ENCODE results near the gene SMIM21. TPM values are rescaled to one million over a fixed set of nuclear protein-coding genes. Genes with fewer than 3 reads are reported as not detected.

SMIM21 gene
- total and polyA plus RNA-seq, 9 donors: not detected

- TF ChIP-seq CTCF (IDR thresholded peaks at IDR 0.05): no peak
- no peak for TF ChIP-seq EP300 (IDR thresholded peaks at IDR 0.05)
- no peak for TF ChIP-seq POLR2A (IDR thresholded peaks at IDR 0.05)
- H3K9me3 ChIP-seq: no peaks in the 10 kb centered on the region
- H3K4me3 ChIP-seq: no peak overlapping the region
- no peak overlapping the region for H3K27ac ChIP-seq
- 72 to 76% (median 73%) methylated on average over 28 of the region's 28 CpGs for WGBS, 3 donors
- intact Hi-C loops (cut with DNase I): no loop called here
- no peaks in the 10 kb centered on the region for H3K27me3 ChIP-seq
- DNase-seq: no peak
- peaks cover 2% of the 10 kb centered on the region for H3K4me1 ChIP-seq (ENCODE audit: insufficient read depth)
- H3K36me3 ChIP-seq: no peaks in the 10 kb centered on the region
Observed at GRCh38 chr18:75406491-75407445, 20.7 kb downstream of the SMIM21 start.

- DNase-seq: no peak
- Histone ChIP-seq H3K36me3 (no peaks in the 10 kb centered on the region), H3K27ac (no peak overlapping the region), H3K9me3 (no peaks in the 10 kb centered on the region), H3K4me3 (no peak overlapping the region), H3K4me1 (ENCODE audit: insufficient read depth) (peaks cover 2% of the 10 kb centered on the region), H3K27me3 (no peaks in the 10 kb centered on the region)
- TF ChIP-seq EP300 (IDR thresholded peaks at IDR 0.05) (no peak), POLR2A (IDR thresholded peaks at IDR 0.05) (no peak)
- WGBS, 3 donors: 93 to 98% (median 97%) methylated on average over 4 of the region's 4 CpGs
- intact Hi-C loops (cut with DNase I): no loop called here
Observed at GRCh38 chr18:75405351-75405750, 22.2 kb downstream of the SMIM21 start.

GRCh38 chr18:75400366-75400765 is 27.1 kb downstream of the SMIM21 start:
- H3K27ac ChIP-seq: no peak overlapping the region
- H3K9me3 ChIP-seq: no peaks in the 10 kb centered on the region
- no peak overlapping the region for H3K4me3 ChIP-seq
- no peak for DNase-seq
- H3K4me1 ChIP-seq (ENCODE audit: insufficient read depth): no peaks in the 10 kb centered on the region
- TF ChIP-seq EP300 (IDR thresholded peaks at IDR 0.05) (no peak), CTCF (IDR thresholded peaks at IDR 0.05) (no peak), POLR2A (IDR thresholded peaks at IDR 0.05) (no peak)
- no peaks in the 10 kb centered on the region for H3K27me3 ChIP-seq
- intact Hi-C loops (cut with DNase I): no loop called here
- no peaks in the 10 kb centered on the region for H3K36me3 ChIP-seq
- WGBS, 3 donors: 86 to 91% (median 88%) methylated on average over 3 of the region's 3 CpGs

GRCh38 chr18:75395137-75395536 is 32.4 kb downstream of the SMIM21 start:
- Histone ChIP-seq H3K4me3 (no peak overlapping the region), H3K27me3 (no peaks in the 10 kb centered on the region), H3K9me3 (no peaks in the 10 kb centered on the region), H3K27ac (no peak overlapping the region), H3K36me3 (no peaks in the 10 kb centered on the region), H3K4me1 (ENCODE audit: insufficient read depth) (no peaks in the 10 kb centered on the region)
- no peak for DNase-seq
- TF ChIP-seq POLR2A (IDR thresholded peaks at IDR 0.05) (no peak), CTCF (IDR thresholded peaks at IDR 0.05) (no peak), EP300 (IDR thresholded peaks at IDR 0.05) (no peak)
- intact Hi-C loops (cut with DNase I): no loop called here
- 81 to 86% (median 81%) methylated on average over 7 of the region's 7 CpGs for WGBS, 3 donors

- intact Hi-C loops (cut with DNase I): no loop called here
- no peak for DNase-seq
- no peaks in the 10 kb centered on the region for H3K9me3 ChIP-seq
- H3K27me3 ChIP-seq: no peaks in the 10 kb centered on the region
- H3K4me1 ChIP-seq (ENCODE audit: insufficient read depth): no peaks in the 10 kb centered on the region
- no peak overlapping the region for H3K27ac ChIP-seq
- WGBS, 3 donors: 45 to 54% (median 50%) methylated on average over 5 of the region's 5 CpGs
- H3K4me3 ChIP-seq: no peak overlapping the region
- no peak for TF ChIP-seq POLR2A (IDR thresholded peaks at IDR 0.05)
- TF ChIP-seq CTCF (IDR thresholded peaks at IDR 0.05): no peak
- TF ChIP-seq EP300 (IDR thresholded peaks at IDR 0.05): no peak
- no peaks in the 10 kb centered on the region for H3K36me3 ChIP-seq
Observed at GRCh38 chr18:75393721-75394120, 33.8 kb downstream of the SMIM21 start.
